Measurements from ENCODE around the gene TLX1. TPM values are rescaled to one million over a fixed set of nuclear protein-coding genes. Genes with fewer than 3 reads are reported as not detected.

The TLX1 gene
- polyA plus RNA-seq, 1 experiment: not detected

DNA sequence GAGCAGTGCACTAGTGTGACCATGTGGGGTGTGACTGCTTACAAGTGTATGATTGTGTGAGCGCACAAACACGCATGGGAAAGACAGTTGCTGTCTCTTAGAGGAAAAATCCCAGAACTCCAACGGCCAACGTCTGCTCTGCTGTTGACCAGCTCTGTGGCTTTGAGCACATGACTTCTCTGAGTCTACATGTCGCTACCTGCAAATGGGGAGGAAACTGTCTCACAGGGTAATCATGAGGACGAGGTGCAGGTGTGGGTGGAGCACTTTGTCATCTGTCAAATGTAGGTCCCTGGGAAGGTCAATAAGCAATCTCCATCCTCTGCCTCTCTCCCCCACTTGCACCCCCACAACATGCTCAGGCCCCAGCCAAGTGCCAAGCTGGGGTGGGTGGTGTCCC is 31.2 kb upstream of the TLX1 start:
- DNase-seq (ENCODE audit: low read depth): no peak
- ChIA-PET POLR2A (no interaction called here), CTCF (interaction anchor here (0.6 to 13.9 kb wide), 5 partner anchors 8 to 41 kb away, joined by 3 to 312 read pairs (median 4); no protein-coding TSS in a partner anchor)
- peaks cover 24% of the 10 kb centered on the region for H3K27me3 ChIP-seq (ENCODE audit: control insufficient read depth, insufficient read depth, low read length)
- H3K4me3 ChIP-seq (ENCODE audit: low read depth, low read length): no peak overlapping the region
- H3K36me3 ChIP-seq (ENCODE audit: control insufficient read depth, insufficient read depth, low read length): no peaks in the 10 kb centered on the region
- TF ChIP-seq, protein P1, sequence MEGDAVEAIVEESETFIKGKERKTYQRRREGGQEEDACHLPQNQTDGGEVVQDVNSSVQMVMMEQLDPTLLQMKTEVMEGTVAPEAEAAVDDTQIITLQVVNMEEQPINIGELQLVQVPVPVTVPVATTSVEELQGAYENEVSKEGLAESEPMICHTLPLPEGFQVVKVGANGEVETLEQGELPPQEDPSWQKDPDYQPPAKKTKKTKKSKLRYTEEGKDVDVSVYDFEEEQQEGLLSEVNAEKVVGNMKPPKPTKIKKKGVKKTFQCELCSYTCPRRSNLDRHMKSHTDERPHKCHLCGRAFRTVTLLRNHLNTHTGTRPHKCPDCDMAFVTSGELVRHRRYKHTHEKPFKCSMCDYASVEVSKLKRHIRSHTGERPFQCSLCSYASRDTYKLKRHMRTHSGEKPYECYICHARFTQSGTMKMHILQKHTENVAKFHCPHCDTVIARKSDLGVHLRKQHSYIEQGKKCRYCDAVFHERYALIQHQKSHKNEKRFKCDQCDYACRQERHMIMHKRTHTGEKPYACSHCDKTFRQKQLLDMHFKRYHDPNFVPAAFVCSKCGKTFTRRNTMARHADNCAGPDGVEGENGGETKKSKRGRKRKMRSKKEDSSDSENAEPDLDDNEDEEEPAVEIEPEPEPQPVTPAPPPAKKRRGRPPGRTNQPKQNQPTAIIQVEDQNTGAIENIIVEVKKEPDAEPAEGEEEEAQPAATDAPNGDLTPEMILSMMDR (IDR thresholded peaks at IDR 0.05; ENCODE audit: insufficient read depth, low read depth, low read length): no peak

DNA sequence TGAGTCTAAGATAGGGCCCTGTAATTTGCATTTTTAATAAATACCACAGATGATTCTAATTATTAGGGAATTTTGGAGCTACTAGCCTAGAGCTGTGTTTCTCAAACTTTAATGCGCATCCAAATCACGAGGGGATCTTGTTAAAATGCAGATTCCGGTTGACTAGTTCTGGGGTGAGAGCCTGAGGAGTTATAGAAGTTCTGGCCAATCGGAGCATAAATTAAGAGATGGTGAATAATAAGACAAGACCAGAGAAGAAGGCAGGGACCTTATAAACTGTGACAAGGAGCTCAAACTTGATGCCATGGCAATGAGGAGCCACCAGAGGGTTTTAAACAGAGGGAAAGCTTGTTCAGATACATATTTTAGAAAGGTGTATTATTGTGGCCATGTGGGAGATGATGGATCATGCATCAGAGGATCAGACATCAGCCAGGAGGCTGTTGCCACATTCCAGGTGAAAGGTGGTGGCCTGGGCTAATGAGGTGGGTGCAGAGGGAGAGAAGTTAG is 29.7 kb upstream of the TLX1 start:
- H3K27me3 ChIP-seq (ENCODE audit: control insufficient read depth, insufficient read depth, low read length): peaks cover 26% of the 10 kb centered on the region
- POLR2A ChIA-PET: no interaction called here
- CTCF ChIA-PET: interaction anchor here (1.1 to 13.9 kb wide), 4 partner anchors 9 to 40 kb away, joined by 3 to 312 read pairs (median 5); no protein-coding TSS in a partner anchor
- TF ChIP-seq, protein P1 (IDR thresholded peaks at IDR 0.05; ENCODE audit: insufficient read depth, low read depth, low read length): no peak
- H3K4me3 ChIP-seq (ENCODE audit: low read depth, low read length): no peak overlapping the region
- H3K36me3 ChIP-seq (ENCODE audit: control insufficient read depth, insufficient read depth, low read length): no peaks in the 10 kb centered on the region
- DNase-seq (ENCODE audit: low read depth): no peak

DNA sequence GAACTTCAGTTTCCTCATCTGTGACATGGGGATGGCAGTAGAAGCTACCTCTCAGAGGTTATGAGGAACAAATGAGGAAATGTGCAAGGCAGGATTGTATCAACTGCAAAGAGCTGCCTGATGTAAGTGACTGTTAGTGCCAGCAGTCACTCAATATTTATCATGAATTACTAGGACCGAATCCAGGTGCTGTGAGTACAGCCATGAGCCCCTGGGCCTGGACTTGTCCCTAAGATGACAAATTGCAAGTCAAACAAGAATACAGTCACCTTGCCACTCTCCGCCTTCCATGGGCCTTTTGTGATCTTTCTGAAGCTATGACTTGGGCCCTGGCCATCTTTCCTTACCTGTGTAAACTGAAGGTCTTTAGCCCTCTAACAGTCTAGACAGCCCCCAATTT is 27.7 kb upstream of the TLX1 start:
- TF ChIP-seq, protein P1 (IDR thresholded peaks at IDR 0.05; ENCODE audit: insufficient read depth, low read depth, low read length): no peak
- Histone ChIP-seq H3K27me3 (ENCODE audit: control insufficient read depth, insufficient read depth, low read length) (peaks cover 24% of the 10 kb centered on the region), H3K4me3 (ENCODE audit: low read depth, low read length) (no peak overlapping the region), H3K36me3 (ENCODE audit: control insufficient read depth, insufficient read depth, low read length) (no peaks in the 10 kb centered on the region)
- CTCF ChIA-PET: interaction anchor here (1.2 to 13.9 kb wide), 3 partner anchors 9 to 37 kb away, joined by 3 to 312 read pairs (median 5); no protein-coding TSS in a partner anchor
- DNase-seq (ENCODE audit: low read depth): no peak
- POLR2A ChIA-PET: no interaction called here

DNA sequence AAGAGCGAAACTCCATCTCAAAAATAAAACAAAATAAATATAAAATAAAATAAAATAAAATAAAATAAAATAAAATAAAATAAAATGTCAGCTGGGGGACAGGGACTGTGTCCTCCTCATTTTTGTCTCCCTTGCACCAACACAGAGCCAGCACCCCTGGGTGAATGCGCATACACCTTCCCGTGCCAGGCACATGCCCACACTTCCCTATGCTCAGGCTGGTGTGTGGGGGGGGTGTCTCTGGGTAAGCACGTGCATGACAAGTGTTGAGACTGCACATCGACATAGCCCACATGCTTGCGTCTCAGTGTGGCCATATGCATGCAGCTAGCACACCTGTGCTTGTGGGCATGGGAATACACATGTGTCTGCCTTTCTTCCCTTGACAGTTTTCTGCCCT is 24.7 kb upstream of the TLX1 start:
- no peaks in the 10 kb centered on the region for H3K36me3 ChIP-seq (ENCODE audit: control insufficient read depth, insufficient read depth, low read length)
- no peak overlapping the region for H3K4me3 ChIP-seq (ENCODE audit: low read depth, low read length)
- peaks cover 16% of the 10 kb centered on the region for H3K27me3 ChIP-seq (ENCODE audit: control insufficient read depth, insufficient read depth, low read length)
- CTCF ChIA-PET: interaction anchor here (0.6 to 3.1 kb wide), 2 partner anchors 10 to 66 kb away, joined by 4 to 21 read pairs; no protein-coding TSS in a partner anchor
- TF ChIP-seq, protein P1 (IDR thresholded peaks at IDR 0.05; ENCODE audit: insufficient read depth, low read depth, low read length): no peak
- DNase-seq (ENCODE audit: low read depth): no peak
- POLR2A ChIA-PET: no interaction called here

DNA sequence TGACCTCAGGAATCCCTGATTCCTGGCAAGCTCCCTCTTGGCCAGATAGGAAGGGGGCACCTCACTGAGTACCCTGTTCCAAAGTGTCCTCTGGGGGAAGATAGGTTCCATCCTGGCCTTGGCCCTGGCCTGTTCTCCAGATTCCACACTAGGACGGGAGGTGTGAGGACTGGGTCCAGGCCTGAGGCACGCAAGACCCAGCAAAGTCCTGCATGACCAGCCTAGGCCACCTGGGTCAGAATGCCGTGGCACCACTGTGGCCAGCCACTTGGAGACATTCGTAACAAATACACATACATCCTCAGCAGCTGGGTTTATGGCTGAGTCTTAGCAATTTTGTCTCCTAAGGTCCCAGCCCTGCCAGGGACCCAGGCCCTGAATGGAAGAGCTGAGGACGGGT is 23.3 kb upstream of the TLX1 start:
- TF ChIP-seq, protein P1 (IDR thresholded peaks at IDR 0.05; ENCODE audit: insufficient read depth, low read depth, low read length): no peak
- Histone ChIP-seq H3K4me3 (ENCODE audit: low read depth, low read length) (no peak overlapping the region), H3K36me3 (ENCODE audit: control insufficient read depth, insufficient read depth, low read length) (no peaks in the 10 kb centered on the region), H3K27me3 (ENCODE audit: control insufficient read depth, insufficient read depth, low read length) (peaks cover 18% of the 10 kb centered on the region)
- ChIA-PET CTCF (interaction anchor here (0.9 to 3.1 kb wide), 4 partner anchors 9 to 106 kb away, joined by 3 to 12 read pairs (median 4); no protein-coding TSS in a partner anchor), POLR2A (no interaction called here)
- no peak for DNase-seq (ENCODE audit: low read depth)

Measured in BJ (cell line).